Measurements from ENCODE around the gene GLIS1. TPM values are rescaled to one million over a fixed set of nuclear protein-coding genes. Genes with fewer than 3 reads are reported as not detected.

GLIS1 gene
- total RNA-seq, 1 experiment from 2014 or later: not detected

GRCh38 chr1:53617382-53617781 is 121.6 kb downstream of the GLIS1 start:
- no TSS peak for BruUV-seq (replicated peaks)
- no peaks in the 10 kb centered on the region for H3K27me3 ChIP-seq (ENCODE audit: insufficient read depth, low read depth)
- no peaks in the 10 kb centered on the region for H3K4me1 ChIP-seq (replicated peaks; ENCODE audit: insufficient read depth)
- no peaks in the 10 kb centered on the region for H4K20me1 ChIP-seq (ENCODE audit: insufficient read depth)
- no peak overlapping the region for H3K27ac ChIP-seq
- POLR2A ChIA-PET (ENCODE audit: unreplicated experiment): interaction anchor here (0.5 kb wide), 1 partner anchor 153 kb away, joined by 9 read pairs; no protein-coding TSS in a partner anchor
- no peak overlapping the region for H2AFZ ChIP-seq
- no peak for DNase-seq
- H3K36me3 ChIP-seq (ENCODE audit: low read depth): no peaks in the 10 kb centered on the region
- H3K4me3 ChIP-seq: no peak overlapping the region
- no peaks in the 10 kb centered on the region for H3K9me3 ChIP-seq (ENCODE audit: insufficient read depth, low read depth)
- CTCF ChIA-PET: no interaction called here
- H3K4me2 ChIP-seq: no peak overlapping the region
- H3F3A ChIP-seq (ENCODE audit: insufficient read depth, low read depth): no peaks in the 10 kb centered on the region
- H3K9me2 ChIP-seq (ENCODE audit: insufficient read depth): no peaks in the 10 kb centered on the region
- H3K79me2 ChIP-seq (ENCODE audit: low read depth): no peaks in the 10 kb centered on the region
- no peak for TF ChIP-seq EZH2 (IDR thresholded peaks at IDR 0.05; ENCODE audit: low read depth)
- no peak for TF ChIP-seq CTCF (conservative IDR thresholded peaks at IDR 0.05)
- intact Hi-C loops (cut with micrococcal nuclease; ENCODE audit: unreplicated experiment): no loop called here

DNA sequence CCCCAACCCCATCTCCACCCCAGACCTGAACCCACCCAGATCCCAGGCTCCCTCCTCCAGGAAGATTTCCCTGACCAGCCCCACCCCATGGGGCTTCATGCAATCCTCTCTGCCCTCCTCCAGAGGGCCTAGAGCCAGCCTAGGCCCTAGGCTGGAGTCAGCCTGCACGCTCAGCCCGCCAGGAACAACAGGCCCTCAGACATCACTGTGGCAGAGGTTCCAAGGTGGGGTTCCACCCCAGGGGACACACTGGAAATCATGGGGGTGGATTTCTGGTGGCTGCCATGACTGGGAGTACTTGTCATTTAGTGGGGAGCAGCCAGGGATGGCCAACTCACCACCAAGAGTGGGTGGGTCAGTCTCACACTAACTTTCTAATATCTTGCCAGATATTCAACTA is 122.0 kb downstream of the GLIS1 start:
- CTCF ChIA-PET: no interaction called here
- BruUV-seq (replicated peaks): no TSS peak

GRCh38 chr1:53616511-53616910 is 122.5 kb downstream of the GLIS1 start:
- H3K27ac ChIP-seq: no peak overlapping the region
- H3K4me1 ChIP-seq (replicated peaks; ENCODE audit: insufficient read depth): no peaks in the 10 kb centered on the region
- no peaks in the 10 kb centered on the region for H3K27me3 ChIP-seq (ENCODE audit: insufficient read depth, low read depth)
- H4K20me1 ChIP-seq (ENCODE audit: insufficient read depth): no peaks in the 10 kb centered on the region
- no peaks in the 10 kb centered on the region for H3K36me3 ChIP-seq (ENCODE audit: low read depth)
- no peak overlapping the region for H2AFZ ChIP-seq
- ChIA-PET POLR2A (ENCODE audit: unreplicated experiment) (no interaction called here), CTCF (no interaction called here)
- no peaks in the 10 kb centered on the region for H3K79me2 ChIP-seq (ENCODE audit: low read depth)
- intact Hi-C loops (cut with micrococcal nuclease; ENCODE audit: unreplicated experiment): no loop called here
- H3K4me3 ChIP-seq: no peak overlapping the region
- no peaks in the 10 kb centered on the region for H3K9me3 ChIP-seq (ENCODE audit: insufficient read depth, low read depth)
- no TSS peak for BruUV-seq (replicated peaks)
- no peaks in the 10 kb centered on the region for H3K9me2 ChIP-seq (ENCODE audit: insufficient read depth)
- DNase-seq: no peak
- TF ChIP-seq EZH2 (IDR thresholded peaks at IDR 0.05; ENCODE audit: low read depth) (no peak), CTCF (conservative IDR thresholded peaks at IDR 0.05) (no peak)
- no peak overlapping the region for H3K4me2 ChIP-seq
- no peaks in the 10 kb centered on the region for H3F3A ChIP-seq (ENCODE audit: insufficient read depth, low read depth)

More for the DNA sequence above, 122.0 kb downstream of the GLIS1 start:
- Histone ChIP-seq H3K4me3 (no peak overlapping the region), H3K4me1 (replicated peaks; ENCODE audit: insufficient read depth) (no peaks in the 10 kb centered on the region), H2AFZ (no peak overlapping the region), H3K27ac (no peak overlapping the region), H3F3A (ENCODE audit: insufficient read depth, low read depth) (no peaks in the 10 kb centered on the region), H3K9me2 (ENCODE audit: insufficient read depth) (no peaks in the 10 kb centered on the region), H3K9me3 (ENCODE audit: insufficient read depth, low read depth) (no peaks in the 10 kb centered on the region), H3K79me2 (ENCODE audit: low read depth) (no peaks in the 10 kb centered on the region), H3K4me2 (no peak overlapping the region), H3K27me3 (ENCODE audit: insufficient read depth, low read depth) (no peaks in the 10 kb centered on the region), H4K20me1 (ENCODE audit: insufficient read depth) (no peaks in the 10 kb centered on the region), H3K36me3 (ENCODE audit: low read depth) (no peaks in the 10 kb centered on the region)
- POLR2A ChIA-PET (ENCODE audit: unreplicated experiment): interaction anchor here (0.5 kb wide), 1 partner anchor 152 kb away, joined by 9 read pairs; no protein-coding TSS in a partner anchor
- DNase-seq: no peak
- intact Hi-C loops (cut with micrococcal nuclease; ENCODE audit: unreplicated experiment): no loop called here
- TF ChIP-seq EZH2 (IDR thresholded peaks at IDR 0.05; ENCODE audit: low read depth) (no peak), CTCF (conservative IDR thresholded peaks at IDR 0.05) (no peak; the same call in 1 of the 2 replicates)

Measured in PC-9 (cell line).